ENCODE data around the gene PCED1A.

The PCED1A gene

GRCh38 chr20:2888224-2888955, 47.9 kb upstream of the PCED1A start:
- DNase-seq (ENCODE audit: low read depth in 1 of 2, low spot score in 1 of 2), result no peak

GRCh38 chr20:2887715-2888114, 47.3 kb upstream of the PCED1A start:
- DNase-seq (ENCODE audit: low read depth in 1 of 2, low spot score in 1 of 2), result no peak
- no peak for TF ChIP-seq CTCF (IDR thresholded peaks at IDR 0.05; ENCODE audit: insufficient read depth, low read length)
- no peak for TF ChIP-seq REST (IDR thresholded peaks at IDR 0.05; ENCODE audit: insufficient replicate concordance, low read depth)
- no peak for TF ChIP-seq GABPA (IDR thresholded peaks at IDR 0.05; ENCODE audit: low read depth)
- no peak for TF ChIP-seq POLR2AphosphoS5 (IDR thresholded peaks at IDR 0.05; ENCODE audit: low read depth)
- no peak for TF ChIP-seq SPI1 (IDR thresholded peaks at IDR 0.05; ENCODE audit: borderline replicate concordance, low read depth)
- Histone ChIP-seq H3K4me3 (replicated peaks; ENCODE audit: insufficient read depth, low read length) (no peak overlapping the region), H3K27ac (replicated peaks) (no peak overlapping the region), H3K27me3 (ENCODE audit: insufficient read depth, poor library complexity, severe bottlenecking) (no peaks in the 10 kb centered on the region)

More at GRCh38 chr20:2888224-2888955, 47.9 kb upstream of the PCED1A start:
- Histone ChIP-seq H3K27me3 (ENCODE audit: insufficient read depth, poor library complexity, severe bottlenecking) (no peaks in the 10 kb centered on the region), H3K4me3 (replicated peaks; ENCODE audit: insufficient read depth, low read length) (no peak overlapping the region), H3K27ac (replicated peaks) (no peak overlapping the region)
- no peak for TF ChIP-seq GABPA (IDR thresholded peaks at IDR 0.05; ENCODE audit: low read depth)
- TF ChIP-seq REST (IDR thresholded peaks at IDR 0.05; ENCODE audit: insufficient replicate concordance, low read depth), result no peak
- no peak for TF ChIP-seq SPI1 (IDR thresholded peaks at IDR 0.05; ENCODE audit: borderline replicate concordance, low read depth)
- no peak for TF ChIP-seq CTCF (IDR thresholded peaks at IDR 0.05; ENCODE audit: insufficient read depth, low read length)
- TF ChIP-seq POLR2AphosphoS5 (IDR thresholded peaks at IDR 0.05; ENCODE audit: low read depth), result no peak

GRCh38 chr20:2883726-2884637, 43.5 kb upstream of the PCED1A start:
- Histone ChIP-seq H3K4me3 (replicated peaks; ENCODE audit: insufficient read depth, low read length) (no peak overlapping the region), H3K27me3 (ENCODE audit: insufficient read depth, poor library complexity, severe bottlenecking) (no peaks in the 10 kb centered on the region), H3K27ac (replicated peaks) (no peak overlapping the region)
- no peak for DNase-seq (ENCODE audit: low read depth in 1 of 2, low spot score in 1 of 2)
- TF ChIP-seq SPI1 (IDR thresholded peaks at IDR 0.05; ENCODE audit: borderline replicate concordance, low read depth) (no peak), GABPA (IDR thresholded peaks at IDR 0.05; ENCODE audit: low read depth) (no peak), POLR2AphosphoS5 (IDR thresholded peaks at IDR 0.05; ENCODE audit: low read depth) (no peak), CTCF (IDR thresholded peaks at IDR 0.05; ENCODE audit: insufficient read depth, low read length) (no peak), REST (IDR thresholded peaks at IDR 0.05; ENCODE audit: insufficient replicate concordance, low read depth) (no peak)
